Stomach (tissue), 4 donors: ENCODE measurements around the gene PSMB7.

Experiments used
- CTCF ChIP-seq, 7 experiments: fragments of 450-650 bp in 4 of 7; fragments of 200-600 bp in 3 of 7; sonication (generic) in 3 of 7; IDR thresholded peaks; one replicate each; pipeline ENCODE4 v1.5.1; 2016 to 2019; ENCODE audit warnings: antibody characterized with exemption in 7 of 7, control low read depth in 2 of 7, mild to moderate bottlenecking in 1 of 7
- POLR2A ChIP-seq, 4 donors: fragments of 450-650 bp; IDR thresholded peaks; one replicate each; pipeline ENCODE4 v1.6.1; 2016; ENCODE audit warnings: antibody characterized with exemption in 4 of 4, control low read depth in 2 of 4, mild to moderate bottlenecking in 1 of 4, moderate library complexity in 1 of 4
- POLR2AphosphoS5 ChIP-seq, 3 donors: sonication (generic); formaldehyde crosslinking; IDR thresholded peaks; one replicate each; pipeline ENCODE4 v1.6.1; 2016; ENCODE audit warnings: antibody characterized with exemption in 3 of 3

- TF ChIP-seq CTCF (IDR thresholded peaks at IDR 0.05) (no peak), POLR2AphosphoS5 (IDR thresholded peaks at IDR 0.05) (no peak), POLR2A (IDR thresholded peaks at IDR 0.05) (no peak)
Measured at GRCh38 chr9:124349675-124350493, 65.4 kb downstream of the PSMB7 start.
